Natural killer cell treated with Interleukin-12 subunit alpha and Interleukin-12 subunit beta and Interleukin-15 and Interleukin-18, amount 100 ng/mL, for 72 hours (primary cell): ENCODE measurements around the gene NELFB. TPM values are rescaled to one million over a fixed set of nuclear protein-coding genes. Genes with fewer than 3 reads are reported as not detected.

Source experiments
- ATAC-seq, 2 donors: fragments of 150-1000 bp; cut with Tn5 transposase in 1 of 2; sonication (Bioruptor Pico), chemical (Tn5 transposase) in 1 of 2; 2 replicates each; pipeline ENCODE4 v1.10.0; 2021
- DNase-seq: peaks from one replicate; pipeline ENCODE4 v3.0.0; 2022; ENCODE audit warnings: low spot score
- H3K27ac Mint-ChIP-seq, 2 donors: 1 replicate in 1 of 2; 2 replicates in 1 of 2; pipeline ENCODE4 v1.8.0; 2022; ENCODE audit warnings: mixed read lengths in 2 of 2, mild to moderate bottlenecking in 1 of 2, moderate library complexity in 1 of 2
- H3K27me3 Mint-ChIP-seq, 2 donors: 1 replicate in 1 of 2; 2 replicates in 1 of 2; pipeline ENCODE4 v1.8.0; 2022; ENCODE audit warnings: mixed read lengths in 2 of 2
- H3K36me3 Mint-ChIP-seq: one replicate; pipeline ENCODE4 v1.8.0; 2022; ENCODE audit warnings: mixed read lengths
- H3K4me1 Mint-ChIP-seq, 2 donors: 1 replicate in 1 of 2; 2 replicates in 1 of 2; pipeline ENCODE4 v1.8.0; 2022; ENCODE audit warnings: low read depth in 2 of 2, mixed read lengths in 2 of 2, mild to moderate bottlenecking in 1 of 2
- H3K4me3 Mint-ChIP-seq: one replicate; pipeline ENCODE4 v1.8.0; 2022; ENCODE audit warnings: mixed read lengths
- H3K9me3 Mint-ChIP-seq: 2 replicates; pipeline ENCODE4 v1.8.0; 2022; ENCODE audit warnings: mixed read lengths
- total RNA-seq, 2 donors: library from RNA; stranded (reverse); gene quantifications; one replicate each; pipeline ENCODE4 v1.2.3, GENCODE V29; 2022

Gene NELFB
- total RNA-seq, 2 donors from 2014 or later: 58.8 to 90.3 TPM

GRCh38 chr9:137270929-137271695 lies 16.0 kb downstream of the NELFB start:
- H3K27ac Mint-ChIP-seq: no peak overlapping the region
- DNase-seq: no peak
- no peak overlapping the region for H3K4me3 Mint-ChIP-seq

DNA sequence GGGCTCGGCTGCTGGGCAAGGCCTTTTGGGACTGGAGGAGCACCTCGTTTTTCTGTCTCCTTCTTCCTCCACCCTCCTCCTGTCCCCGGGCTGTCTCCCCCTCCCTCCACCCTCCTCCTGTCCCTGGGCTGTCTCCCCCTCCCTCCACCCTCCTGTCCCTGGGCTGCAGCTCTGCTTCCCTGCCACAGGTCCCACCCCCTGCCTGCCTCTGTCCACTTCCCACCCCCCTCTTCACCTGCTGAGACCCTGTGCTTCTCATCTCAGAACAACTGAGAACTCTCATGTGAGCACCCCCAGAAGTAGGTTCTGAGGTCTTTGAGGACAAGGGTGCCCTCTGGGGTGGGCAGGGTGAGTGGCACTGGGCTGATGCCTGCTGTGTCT lies 16.6 kb downstream of the NELFB start:
- peaks cover 18 to 24% of the 10 kb centered on the region in 2 donors for H3K4me1 Mint-ChIP-seq
- DNase-seq (no peak), ATAC-seq (no peak)
- H3K27me3 Mint-ChIP-seq: no peaks in the 10 kb centered on the region
- H3K9me3 Mint-ChIP-seq: no peaks in the 10 kb centered on the region
- no peak overlapping the region for H3K4me3 Mint-ChIP-seq
- H3K36me3 Mint-ChIP-seq: peaks cover 7% of the 10 kb centered on the region
- H3K27ac Mint-ChIP-seq: no peak overlapping the region

More at GRCh38 chr9:137270929-137271695, 16.0 kb downstream of the NELFB start:
- Mint-ChIP-seq H3K27me3 (no peaks in the 10 kb centered on the region), H3K4me1 (peaks cover 16 to 22% of the 10 kb centered on the region in 2 donors), H3K36me3 (peaks cover 7% of the 10 kb centered on the region), H3K9me3 (no peaks in the 10 kb centered on the region)
- ATAC-seq: peak in 1 of 2 donors; percentile 15

GRCh38 chr9:137272241-137273094 lies 17.3 kb downstream of the NELFB start:
- Mint-ChIP-seq H3K9me3 (no peaks in the 10 kb centered on the region), H3K36me3 (peaks cover 7% of the 10 kb centered on the region), H3K27ac (no peak overlapping the region), H3K4me3 (no peak overlapping the region), H3K27me3 (no peaks in the 10 kb centered on the region), H3K4me1 (peaks cover 22 to 28% of the 10 kb centered on the region in 2 donors)
- DNase-seq (no peak), ATAC-seq (peak in 1 of 2 donors; percentile 1)

- no peak overlapping the region for H3K4me3 Mint-ChIP-seq
- DNase-seq: no peak
- no peak for ATAC-seq
- peaks cover 7% of the 10 kb centered on the region for H3K36me3 Mint-ChIP-seq
- H3K4me1 Mint-ChIP-seq: peaks cover 22 to 28% of the 10 kb centered on the region in 2 donors
- H3K27me3 Mint-ChIP-seq: no peaks in the 10 kb centered on the region
- H3K9me3 Mint-ChIP-seq: no peaks in the 10 kb centered on the region
- no peak overlapping the region for H3K27ac Mint-ChIP-seq
Observed at GRCh38 chr9:137273095-137273490, 18.0 kb downstream of the NELFB start.

- DNase-seq: no peak
Observed at GRCh38 chr9:137273611-137274320, 18.6 kb downstream of the NELFB start.

DNA sequence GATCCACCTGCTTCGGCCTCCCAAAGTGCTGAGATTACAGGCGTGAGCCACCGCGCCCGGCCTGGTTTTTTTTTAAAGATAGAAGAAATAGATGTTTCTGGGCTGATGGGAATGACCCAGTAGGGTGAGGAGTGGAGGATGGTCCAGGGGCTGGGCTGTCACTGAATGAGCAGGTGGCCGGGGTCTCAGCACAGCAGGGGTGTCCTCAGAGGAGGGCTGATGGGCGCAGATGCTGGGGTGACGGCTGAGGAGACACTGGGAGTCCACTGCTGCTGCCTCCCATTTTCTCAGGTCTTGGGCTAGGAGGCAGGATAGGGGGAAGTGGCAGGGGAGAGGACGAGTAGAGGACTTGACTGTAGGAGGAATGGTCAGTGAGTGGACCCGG lies 20.1 kb downstream of the NELFB start:
- peak overlapping the region; percentile 34 for H3K4me3 Mint-ChIP-seq
- DNase-seq (no peak), ATAC-seq (no peak)
- no peaks in the 10 kb centered on the region for H3K36me3 Mint-ChIP-seq
- no peaks in the 10 kb centered on the region for H3K9me3 Mint-ChIP-seq
- no peaks in the 10 kb centered on the region for H3K27me3 Mint-ChIP-seq
- peaks cover 15 to 22% of the 10 kb centered on the region in 2 donors for H3K4me1 Mint-ChIP-seq
- peak overlapping the region; percentile 46 to 63 for H3K27ac Mint-ChIP-seq

More at GRCh38 chr9:137273611-137274320, 18.6 kb downstream of the NELFB start:
- ATAC-seq: no peak
- Mint-ChIP-seq H3K9me3 (no peaks in the 10 kb centered on the region), H3K27ac (no peak overlapping the region), H3K27me3 (no peaks in the 10 kb centered on the region), H3K4me1 (peaks cover 16 to 25% of the 10 kb centered on the region in 2 donors), H3K36me3 (peaks cover 2% of the 10 kb centered on the region), H3K4me3 (no peak overlapping the region)

GRCh38 chr9:137275588-137276472 lies 20.7 kb downstream of the NELFB start:
- Mint-ChIP-seq H3K4me3 (peak overlapping the region; percentile 34), H3K4me1 (peaks cover 15 to 22% of the 10 kb centered on the region in 2 donors), H3K36me3 (no peaks in the 10 kb centered on the region), H3K9me3 (no peaks in the 10 kb centered on the region), H3K27ac (peak overlapping the region; percentile 46 to 63), H3K27me3 (no peaks in the 10 kb centered on the region)
- ATAC-seq (no peak), DNase-seq (no peak)

DNA sequence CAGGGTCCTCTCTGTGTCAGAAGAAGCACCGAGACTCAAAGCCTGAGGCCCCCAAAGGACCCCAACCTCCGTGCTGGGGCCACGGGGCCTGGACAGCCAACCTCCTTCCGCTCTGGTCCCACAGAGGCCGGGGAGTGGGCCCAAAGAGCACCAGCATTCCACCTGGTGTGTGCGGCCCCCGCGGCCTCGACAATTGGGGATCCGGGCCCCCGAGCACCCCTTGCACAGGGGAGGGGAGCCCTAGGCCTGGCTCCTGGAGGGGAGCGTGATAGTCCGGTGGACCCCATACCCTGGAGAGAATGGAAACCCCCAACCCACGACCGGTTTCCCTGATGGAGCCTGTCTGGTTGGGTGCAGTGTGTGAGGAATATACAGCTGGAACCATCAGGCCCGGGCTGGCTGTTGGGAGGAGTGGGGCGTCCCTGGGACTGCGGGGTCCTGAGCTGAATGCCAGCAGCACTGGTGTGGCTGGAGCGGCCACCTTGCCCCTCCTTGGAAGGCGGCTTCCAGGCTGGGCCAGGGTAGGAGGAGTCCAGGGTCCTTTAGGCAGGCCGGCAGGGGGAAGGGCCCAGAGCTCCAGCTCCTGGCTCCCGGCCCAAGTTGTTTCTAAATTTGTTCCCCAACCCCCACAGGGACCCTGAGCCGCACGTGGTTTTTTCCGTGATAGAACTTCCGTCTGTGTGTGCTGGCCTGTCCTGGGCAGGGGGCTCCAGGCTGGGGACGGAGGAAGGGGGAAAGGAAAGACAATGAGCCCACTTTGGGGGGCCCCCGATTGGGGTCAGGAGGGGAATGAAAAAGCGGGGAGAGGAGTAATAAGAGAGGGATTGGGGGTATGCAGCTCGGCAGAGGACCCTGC lies 21.6 kb downstream of the NELFB start:
- ATAC-seq (no peak), DNase-seq (no peak)
- Mint-ChIP-seq H3K4me1 (peaks cover 11 to 19% of the 10 kb centered on the region in 2 donors), H3K4me3 (peak overlapping the region; percentile 91), H3K9me3 (no peaks in the 10 kb centered on the region), H3K27me3 (no peaks in the 10 kb centered on the region), H3K27ac (peak overlapping the region; percentile 84 to 92), H3K36me3 (no peaks in the 10 kb centered on the region)

DNA sequence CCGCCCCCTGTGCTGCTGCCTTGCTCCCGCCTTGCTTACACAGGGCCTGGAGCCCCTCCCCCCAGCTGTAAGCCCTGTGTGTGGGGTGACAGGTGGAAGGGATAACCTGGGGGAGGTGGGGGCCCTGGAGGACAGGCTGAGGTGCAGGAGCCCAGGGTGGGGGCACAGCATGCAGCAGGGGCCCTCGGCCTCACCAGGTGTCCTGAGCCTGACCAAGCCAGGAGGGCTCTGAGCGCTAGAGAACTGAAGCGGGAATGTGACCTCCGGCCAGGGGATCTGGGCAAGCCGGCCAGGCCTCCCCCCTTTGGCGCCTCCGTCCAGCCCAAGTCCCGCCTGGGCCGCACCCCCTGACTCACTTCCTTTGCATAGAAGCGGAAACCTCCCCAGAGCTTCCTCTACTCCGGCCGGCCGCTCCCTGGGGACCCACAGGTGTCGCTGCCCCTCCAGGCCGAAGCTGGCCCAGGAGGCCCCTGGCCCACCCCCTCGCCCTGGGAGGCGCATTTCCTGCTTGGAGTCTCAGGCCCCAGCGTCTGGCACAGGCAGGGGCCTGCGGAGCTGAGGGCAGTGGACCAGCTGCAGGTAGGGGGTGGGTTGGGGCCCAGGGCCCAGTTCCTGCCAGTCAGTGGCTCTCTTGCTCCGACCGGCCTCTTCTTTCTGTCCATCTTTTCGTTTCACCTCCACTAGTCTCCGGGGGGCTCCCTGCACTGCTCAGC lies 22.4 kb downstream of the NELFB start, which contains the start of gene TOR4A:
Gene TOR4A (plus strand): TSS at position 398 of the 713 bp plus-strand sequence. CDS start 964 bp downstream, outside the sequence.
- H3K27ac Mint-ChIP-seq: peak within 1 kb of the TSS; percentile 84 to 92
- H3K9me3 Mint-ChIP-seq: no peaks in the 10 kb centered on the region
- peak; percentile 85 for DNase-seq
- H3K27me3 Mint-ChIP-seq: no peaks in the 10 kb centered on the region
- peak; percentile 87 to 88 for ATAC-seq
- peaks cover 14 to 19% of the 10 kb centered on the region in 2 donors for H3K4me1 Mint-ChIP-seq
- peak within 1 kb of the TSS; percentile 91 for H3K4me3 Mint-ChIP-seq
- peaks cover 2% of the 10 kb centered on the region for H3K36me3 Mint-ChIP-seq

GRCh38 chr9:137278061-137278701 lies 23.1 kb downstream of the NELFB start:
- Mint-ChIP-seq H3K27me3 (no peaks in the 10 kb centered on the region), H3K4me3 (peak overlapping the region; percentile 91), H3K27ac (peak overlapping the region; percentile 84 to 92), H3K4me1 (peaks cover 17 to 19% of the 10 kb centered on the region in 2 donors), H3K36me3 (peaks cover 5% of the 10 kb centered on the region), H3K9me3 (no peaks in the 10 kb centered on the region)
- DNase-seq: no peak
- peak; percentile 49 to 61 for ATAC-seq
